ENCODE measurements around the gene LDLRAP1. TPM values are rescaled to one million over a fixed set of nuclear protein-coding genes. Genes with fewer than 3 reads are reported as not detected.

Gene LDLRAP1
- total and polyA plus RNA-seq, 9 donors = 9.1 to 17.4 (median 13.1) TPM

- no peaks in the 10 kb centered on the region for H3K36me3 ChIP-seq
- TF ChIP-seq EP300 (IDR thresholded peaks at IDR 0.05) (no peak), POLR2A (IDR thresholded peaks at IDR 0.05) (no peak), CTCF (IDR thresholded peaks at IDR 0.05) (no peak)
- H3K9me3 ChIP-seq = no peaks in the 10 kb centered on the region
- H3K27ac ChIP-seq = no peak overlapping the region
- no peaks in the 10 kb centered on the region for H3K27me3 ChIP-seq
- H3K4me3 ChIP-seq = no peak overlapping the region
- WGBS, 3 donors = 72 to 86% (median 85%) methylated on average over 4 of the region's 4 CpGs
- DNase-seq = no peak
- intact Hi-C loops (cut with DNase I) = loop anchor here (5.0 to 10.0 kb wide), 4 partner anchors 90 to 380 kb away; partner anchors contain the start of gene PAFAH2 (in 1 of the 4)
- H3K4me1 ChIP-seq (ENCODE audit: insufficient read depth) = peaks cover 4% of the 10 kb centered on the region
Measured at GRCh38 chr1:25614501-25615171, 71.2 kb downstream of the LDLRAP1 start.

GRCh38 chr1:25615172-25615541, 71.8 kb downstream of the LDLRAP1 start:
- intact Hi-C loops (cut with DNase I) = loop anchor here in 3 of 4 donors (5.0 to 10.0 kb wide), 3 partner anchors 90 to 380 kb away; partner anchors contain the start of gene PAFAH2 (in 1 of the 3)
- DNase-seq = no peak
- H3K27me3 ChIP-seq = no peaks in the 10 kb centered on the region
- no peaks in the 10 kb centered on the region for H3K9me3 ChIP-seq
- H3K36me3 ChIP-seq = no peaks in the 10 kb centered on the region
- 51 to 57% (median 54%) methylated on average over 7 of the region's 7 CpGs for WGBS, 3 donors
- H3K4me1 ChIP-seq (ENCODE audit: insufficient read depth) = peaks cover 7% of the 10 kb centered on the region
- no peak for TF ChIP-seq EP300 (IDR thresholded peaks at IDR 0.05)
- TF ChIP-seq CTCF (IDR thresholded peaks at IDR 0.05) = no peak
- TF ChIP-seq POLR2A (IDR thresholded peaks at IDR 0.05) = no peak
- H3K27ac ChIP-seq = peak overlapping the region in 1 of 2 donors; percentile 81
- H3K4me3 ChIP-seq = no peak overlapping the region

GRCh38 chr1:25615563-25616094, 72.2 kb downstream of the LDLRAP1 start:
- Histone ChIP-seq H3K27ac (peak overlapping the region; percentile 60 to 81), H3K4me3 (peak overlapping the region; percentile 59), H3K9me3 (no peaks in the 10 kb centered on the region), H3K36me3 (no peaks in the 10 kb centered on the region), H3K27me3 (no peaks in the 10 kb centered on the region), H3K4me1 (ENCODE audit: insufficient read depth) (peaks cover 8% of the 10 kb centered on the region)
- intact Hi-C loops (cut with DNase I) = loop anchor here in 3 of 4 donors (2.0 to 10.0 kb wide), 4 partner anchors 89 to 379 kb away; partner anchors contain the start of gene PAFAH2 (in 1 of the 3)
- WGBS, 3 donors = 7 to 12% (median 9%) methylated on average over 12 of the region's 12 CpGs
- no peak for DNase-seq
- TF ChIP-seq EP300 (IDR thresholded peaks at IDR 0.05) = no peak
- no peak for TF ChIP-seq POLR2A (IDR thresholded peaks at IDR 0.05)
- no peak for TF ChIP-seq CTCF (IDR thresholded peaks at IDR 0.05)

GRCh38 chr1:25616095-25616986, 72.9 kb downstream of the LDLRAP1 start, which contains the start of gene MAN1C1:
Gene MAN1C1 (plus strand): TSS chr1:25616791. CDS start chr1:25617798, 1,007 bp downstream.
- Histone ChIP-seq H3K36me3 (no peaks in the 10 kb centered on the region), H3K9me3 (no peaks in the 10 kb centered on the region), H3K4me3 (peak within 1 kb of the TSS; percentile 65), H3K27me3 (no peaks in the 10 kb centered on the region), H3K27ac (peak within 1 kb of the TSS; percentile 60 to 81), H3K4me1 (ENCODE audit: insufficient read depth) (peaks cover 11% of the 10 kb centered on the region)
- peak; percentile 86 to 92 (median 90) for DNase-seq
- 1 to 2% (median 2%) methylated on average over 60 to 116 of the region's 116 CpGs for WGBS, 3 donors
- intact Hi-C loops (cut with DNase I) = loop anchor here in 3 of 4 donors (2.0 to 10.0 kb wide), 4 partner anchors 88 to 378 kb away; partner anchors contain the start of gene PAFAH2 (in 1 of the 3)
- peak in 2 of 3 donors; percentile 51 to 67 for TF ChIP-seq CTCF (IDR thresholded peaks at IDR 0.05)
- TF ChIP-seq POLR2A (IDR thresholded peaks at IDR 0.05) = peak; percentile 30
- no peak for TF ChIP-seq EP300 (IDR thresholded peaks at IDR 0.05)
